Heart left ventricle (tissue), 16 donors: ENCODE data around the gene GPR183. TPM values are rescaled to one million over a fixed set of nuclear protein-coding genes. Genes with fewer than 3 reads are reported as not detected.

Experiments used
- ATAC-seq, 4 donors: fragments of 200-7000 bp; cut with Tn5 transposase; one replicate each; pipeline ENCODE4 v1.9.1; 2020 to 2022; ENCODE audit warnings: moderate library complexity in 4 of 4, mild to moderate bottlenecking in 3 of 4, moderate number of reproducible peaks in 1 of 4
- DNase-seq, 5 donors: peaks; one replicate each; pipeline ENCODE4 v3.0.0-alpha.2; 2020
- H3K27ac ChIP-seq, 12 donors: fragments of 200-600 bp; sonication (generic) in 4 of 12; one replicate each; pipeline versions ENCODE4 v1.5.0 to v1.8.0; 2016 to 2022; ENCODE audit warnings: mild to moderate bottlenecking in 2 of 12
- H3K27me3 ChIP-seq, 9 donors: fragments of 200-600 bp; sonication (generic) in 2 of 9; one replicate each; pipeline versions ENCODE4 v1.5.1 to v1.8.0; 2016 to 2022; ENCODE audit warnings: mild to moderate bottlenecking in 3 of 9
- H3K36me3 ChIP-seq, 9 donors: fragments of 200-600 bp; sonication (generic) in 2 of 9; one replicate each; pipeline versions ENCODE4 v1.5.0 to v1.8.0; 2018 to 2022; ENCODE audit warnings: mild to moderate bottlenecking in 2 of 9
- H3K4me1 ChIP-seq, 12 donors: fragments of 200-600 bp; sonication (generic) in 4 of 12; one replicate each; pipeline versions ENCODE4 v1.5.0 to v1.8.0; 2016 to 2022; ENCODE audit warnings: mild to moderate bottlenecking in 3 of 12
- H3K4me3 ChIP-seq, 12 donors: fragments of 200-600 bp; sonication (generic) in 4 of 12; one replicate each; pipeline versions ENCODE4 v1.5.0 to v1.8.0; 2017 to 2022; ENCODE audit warnings: mild to moderate bottlenecking in 9 of 12, moderate library complexity in 4 of 12
- H3K9me3 ChIP-seq, 12 donors: fragments of 200-600 bp; sonication (generic) in 4 of 12; one replicate each; pipeline versions ENCODE4 v1.5.0 to v1.8.0; 2016 to 2022; ENCODE audit warnings: mild to moderate bottlenecking in 1 of 12
- POLR2A ChIP-seq, 2 donors: fragments of 450-650 bp; IDR thresholded peaks; one replicate each; pipeline ENCODE4 v1.6.1; 2017; ENCODE audit warnings: antibody characterized with exemption in 2 of 2, mild to moderate bottlenecking in 2 of 2, moderate library complexity in 2 of 2
- WGBS, 4 donors: extraction: QIAGEN DNeasy Blood & Tissue Kit in 2 of 4; methylation state at CpG; one replicate each; pipeline versions ENCODE4 v1.1.5 to v1.1.7; 2013 to 2018; 5-methylcytosine and 5-hydroxymethylcytosine counted together
- intact Hi-C, 10 donors: fragments of 100-400 bp; cut with DNase I; formaldehyde crosslinking; loops; one replicate each; pipeline versions ENCODE4 v1.11.1 to v1.14.2; 2022
- polyA plus RNA-seq, 2 donors: library from polyadenylated mRNA; stranded (reverse); fragments of 200-250 nt; gene quantifications; one replicate each; pipeline ENCODE4 v1.2.3, GENCODE V29; 2013
- total RNA-seq, 9 donors: library from RNA; depleted of rRNA in 2 of 9; stranded (reverse); fragments of >200 nt in 2 of 9; fragmentation: NEBNext Ultra II Directional in 3 of 9; extraction: Animal tissue kit (Norgen Biotek cat#: 25700) in 3 of 9; gene quantifications; one replicate each; pipeline versions ENCODE4 v1.1.0 to v1.2.4, GENCODE V29; 2016 to 2023
- TF ChIP-seq, protein P1 (sequence below), 12 donors: fragments of 200-600 bp; sonication (generic) in 4 of 12; IDR thresholded peaks; one replicate each; pipeline versions ENCODE4 v1.5.0 to v1.8.0; 2018 to 2022; ENCODE audit warnings: antibody characterized with exemption in 12 of 12, mild to moderate bottlenecking in 5 of 12
- donor health status: ischemic (EF 13 %, LVEDD 7.1; RV severe dilation, severe dysfunction).
- donor health status: healthy with polysubstance abuse.
- donor health status: DM: no; HTN: yes; CAD: no.
- donor health status: DM: no; HTN: no; CAD: no.
- donor health status: ischemic (EF 25% LVEDD 6.9; RV normal size, moderate dysfunction).
- donor health status: ischemic (EF 25% LVEDD 5.7; RV mildly dilated, moderate dysfunction).
- donor health status: healthy.
- donor health status: DM: yes; HTN: yes; CAD: no.
- donor health status: ischemic (EF 35%, LVEDD 5.7; RV mildly dilated, moderate dysfunction).
- donor health status: nonischemic (EF 11% LVEDD 7.7; RV severe dilation, severe dysfunction).
- donor health status: DM: yes; HTN: yes; CAD: no.
- donor health status: PGD.
- donor health status: ischemic (EF 29% LVEDD 5.4; RV normal size, mild dysfunction).
- donor health status: nonischemic (EF 23%, LVEDD 6.1; RV moderate dilation, normal function).

The GPR183 gene
- total and polyA plus RNA-seq, 11 donors = 0.69 to 7.6 (median 1.5) TPM

DNA sequence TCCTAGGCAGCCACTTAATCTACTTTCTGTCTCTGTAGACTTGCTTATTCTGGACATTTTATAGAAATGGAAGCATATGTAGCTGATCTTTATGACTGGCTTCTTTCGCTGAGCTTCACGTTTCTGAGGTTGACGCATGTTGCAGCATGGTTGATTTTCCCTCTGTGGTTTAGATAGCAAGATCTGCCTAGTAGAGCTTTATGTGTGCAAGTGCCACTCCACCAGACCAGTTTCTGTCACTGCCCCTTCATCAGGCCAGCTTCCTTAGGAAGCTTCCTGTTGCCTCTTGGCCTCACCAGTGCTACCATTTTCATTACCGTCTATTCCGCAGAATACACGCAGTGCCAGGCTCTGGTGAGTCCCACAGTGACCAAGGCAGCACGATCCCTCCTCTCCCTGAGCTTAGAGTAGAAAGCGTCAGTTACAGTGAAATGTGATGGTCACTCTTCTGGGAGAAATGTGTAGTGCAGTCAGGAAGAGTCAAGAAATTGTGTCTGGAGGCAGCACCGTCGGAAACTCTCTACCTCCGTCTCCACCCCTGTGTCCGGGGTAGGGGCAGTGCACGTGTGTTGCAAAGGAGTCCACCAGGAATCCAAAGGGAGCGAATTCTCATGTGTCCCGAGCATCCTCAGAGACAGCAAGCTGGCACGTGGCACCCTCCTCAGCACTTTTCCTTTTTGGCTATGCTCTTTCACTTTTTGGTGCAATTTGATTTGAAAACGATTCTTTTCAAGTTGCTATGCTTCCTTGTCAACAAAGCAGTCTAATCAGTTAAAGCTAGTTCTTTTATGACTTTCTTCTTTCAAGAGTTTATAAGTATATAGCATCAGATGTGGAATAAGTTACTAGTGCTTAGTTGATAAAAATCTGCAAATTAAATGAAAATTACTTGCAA, 45.4 kb upstream of the GPR183 start:
- Histone ChIP-seq H3K27me3 (no peaks in the 10 kb centered on the region), H3K9me3 (no peaks in the 10 kb centered on the region), H3K4me3 (no peak overlapping the region), H3K36me3 (peaks cover 0 to 66% (median 37%) of the 10 kb centered on the region in 9 donors), H3K4me1 (peaks cover 0 to 52% (median 6%) of the 10 kb centered on the region in 12 donors), H3K27ac (peak overlapping the region in 1 of 12 donors; percentile 38)
- TF ChIP-seq, protein P1, sequence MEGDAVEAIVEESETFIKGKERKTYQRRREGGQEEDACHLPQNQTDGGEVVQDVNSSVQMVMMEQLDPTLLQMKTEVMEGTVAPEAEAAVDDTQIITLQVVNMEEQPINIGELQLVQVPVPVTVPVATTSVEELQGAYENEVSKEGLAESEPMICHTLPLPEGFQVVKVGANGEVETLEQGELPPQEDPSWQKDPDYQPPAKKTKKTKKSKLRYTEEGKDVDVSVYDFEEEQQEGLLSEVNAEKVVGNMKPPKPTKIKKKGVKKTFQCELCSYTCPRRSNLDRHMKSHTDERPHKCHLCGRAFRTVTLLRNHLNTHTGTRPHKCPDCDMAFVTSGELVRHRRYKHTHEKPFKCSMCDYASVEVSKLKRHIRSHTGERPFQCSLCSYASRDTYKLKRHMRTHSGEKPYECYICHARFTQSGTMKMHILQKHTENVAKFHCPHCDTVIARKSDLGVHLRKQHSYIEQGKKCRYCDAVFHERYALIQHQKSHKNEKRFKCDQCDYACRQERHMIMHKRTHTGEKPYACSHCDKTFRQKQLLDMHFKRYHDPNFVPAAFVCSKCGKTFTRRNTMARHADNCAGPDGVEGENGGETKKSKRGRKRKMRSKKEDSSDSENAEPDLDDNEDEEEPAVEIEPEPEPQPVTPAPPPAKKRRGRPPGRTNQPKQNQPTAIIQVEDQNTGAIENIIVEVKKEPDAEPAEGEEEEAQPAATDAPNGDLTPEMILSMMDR (IDR thresholded peaks at IDR 0.05) = no peak
- no peak for TF ChIP-seq POLR2A (IDR thresholded peaks at IDR 0.05)
- intact Hi-C loops = no loop called here
- no peak for DNase-seq
- WGBS, 4 donors = 86 to 97% (median 93%) methylated on average over 17 of the region's 17 CpGs
- no peak for ATAC-seq

GRCh38 chr13:99351772-99352171, 44.6 kb upstream of the GPR183 start:
- DNase-seq (no peak), ATAC-seq (no peak)
- Histone ChIP-seq H3K4me3 (no peak overlapping the region), H3K27me3 (no peaks in the 10 kb centered on the region), H3K9me3 (no peaks in the 10 kb centered on the region), H3K27ac (peak overlapping the region in 1 of 12 donors; percentile 38), H3K36me3 (peaks cover 0 to 65% (median 43%) of the 10 kb centered on the region in 9 donors), H3K4me1 (peaks cover 0 to 44% (median 3%) of the 10 kb centered on the region in 12 donors)
- WGBS, 4 donors = 78 to 84% (median 82%) methylated on average over 4 of the region's 4 CpGs
- TF ChIP-seq POLR2A (IDR thresholded peaks at IDR 0.05) = no peak
- TF ChIP-seq, protein P1 (IDR thresholded peaks at IDR 0.05) = no peak
- intact Hi-C loops = no loop called here

GRCh38 chr13:99350191-99350590, 43.0 kb upstream of the GPR183 start:
- H3K4me3 ChIP-seq = no peak overlapping the region
- H3K36me3 ChIP-seq = peaks cover 0 to 71% (median 45%) of the 10 kb centered on the region in 9 donors
- no peak for DNase-seq
- TF ChIP-seq, protein P1 (IDR thresholded peaks at IDR 0.05) = no peak
- TF ChIP-seq POLR2A (IDR thresholded peaks at IDR 0.05) = no peak
- H3K27me3 ChIP-seq = no peaks in the 10 kb centered on the region
- H3K27ac ChIP-seq = no peak overlapping the region
- ATAC-seq = no peak
- WGBS, 4 donors = 97 to 100% (median 99%) methylated on average over 2 of the region's 2 CpGs
- peaks cover 0 to 28% (median 0%) of the 10 kb centered on the region in 12 donors for H3K4me1 ChIP-seq
- H3K9me3 ChIP-seq = no peaks in the 10 kb centered on the region
- intact Hi-C loops = no loop called here

GRCh38 chr13:99347911-99348451, 40.8 kb upstream of the GPR183 start:
- Histone ChIP-seq H3K4me3 (no peak overlapping the region), H3K27me3 (no peaks in the 10 kb centered on the region), H3K4me1 (peaks cover 0 to 8% (median 0%) of the 10 kb centered on the region in 12 donors), H3K9me3 (no peaks in the 10 kb centered on the region), H3K36me3 (peaks cover 0 to 84% (median 63%) of the 10 kb centered on the region in 9 donors), H3K27ac (no peak overlapping the region)
- no peak for ATAC-seq
- intact Hi-C loops = no loop called here
- TF ChIP-seq POLR2A (IDR thresholded peaks at IDR 0.05) = no peak
- TF ChIP-seq, protein P1 (IDR thresholded peaks at IDR 0.05) = no peak
- DNase-seq = no peak
- WGBS, 4 donors = 86 to 93% (median 89%) methylated on average over 8 of the region's 8 CpGs
